Fibroblast of skin of right biceps (primary cell): ENCODE measurements around the gene SLC38A10.

Experiments
- DNase-seq: peaks from one replicate; pipeline ENCODE4 v3.0.0-alpha.2; 2013

Gene SLC38A10

DNA sequence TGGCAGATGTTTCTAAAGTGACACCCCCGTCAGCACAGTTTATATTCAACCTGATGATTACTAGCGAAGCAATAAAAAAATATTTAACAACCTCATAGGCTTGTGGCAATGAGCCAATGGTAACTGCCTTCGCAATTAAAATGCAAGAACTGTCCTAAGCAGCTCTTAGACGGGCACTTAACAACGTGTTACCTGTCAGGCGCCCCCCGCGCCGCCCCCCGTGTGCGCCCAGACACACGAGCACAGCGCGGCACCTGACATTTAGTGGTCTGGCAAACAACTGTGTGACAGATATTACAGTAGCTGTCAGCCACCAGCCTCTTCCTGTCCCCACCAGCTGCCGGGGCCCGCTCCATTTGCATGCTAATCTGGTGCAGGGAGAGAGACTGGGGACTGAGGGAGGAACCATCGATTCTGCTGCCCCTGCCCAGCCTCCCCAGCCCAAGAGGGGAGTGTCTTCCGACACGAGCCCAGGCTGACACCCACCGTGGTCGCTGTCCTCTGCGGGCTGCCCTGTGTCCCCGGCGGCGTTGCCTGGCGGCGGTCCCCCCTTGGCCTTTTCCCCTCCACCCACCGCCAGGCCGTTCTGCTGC is 43.3 kb downstream of the SLC38A10 start:
- DNase-seq, result no peak

DNA sequence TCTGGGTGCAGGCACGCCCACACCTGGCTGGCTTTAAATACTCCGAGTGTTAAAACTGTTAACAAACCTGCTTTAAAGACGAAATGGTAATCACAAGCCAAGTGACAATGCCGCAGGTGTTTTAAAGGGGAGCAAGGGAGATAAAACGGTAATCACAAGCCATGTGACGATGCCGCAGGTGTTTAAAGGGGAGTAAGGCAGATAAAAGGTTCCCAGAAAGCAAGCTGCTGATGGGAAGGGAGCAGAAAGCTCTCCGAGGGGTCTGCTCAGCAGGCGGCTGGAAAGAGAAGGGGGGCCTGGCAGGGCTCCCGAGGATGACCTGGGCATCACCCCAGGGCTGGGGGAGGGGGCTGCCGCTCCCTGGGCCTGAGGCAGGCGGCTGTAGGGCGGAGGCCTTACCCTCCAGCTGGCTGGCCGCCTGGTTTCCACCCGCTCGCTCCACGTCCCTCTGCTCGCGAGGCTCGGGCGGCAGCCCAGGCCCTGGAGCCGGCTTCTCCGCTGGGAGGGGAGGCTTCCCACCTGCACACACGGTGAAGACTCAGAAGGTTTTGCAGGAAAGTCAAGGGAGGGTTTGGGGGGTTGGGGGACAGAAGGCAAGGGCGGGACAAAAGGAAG is 43.9 kb downstream of the SLC38A10 start:
- DNase-seq, result no peak

DNA sequence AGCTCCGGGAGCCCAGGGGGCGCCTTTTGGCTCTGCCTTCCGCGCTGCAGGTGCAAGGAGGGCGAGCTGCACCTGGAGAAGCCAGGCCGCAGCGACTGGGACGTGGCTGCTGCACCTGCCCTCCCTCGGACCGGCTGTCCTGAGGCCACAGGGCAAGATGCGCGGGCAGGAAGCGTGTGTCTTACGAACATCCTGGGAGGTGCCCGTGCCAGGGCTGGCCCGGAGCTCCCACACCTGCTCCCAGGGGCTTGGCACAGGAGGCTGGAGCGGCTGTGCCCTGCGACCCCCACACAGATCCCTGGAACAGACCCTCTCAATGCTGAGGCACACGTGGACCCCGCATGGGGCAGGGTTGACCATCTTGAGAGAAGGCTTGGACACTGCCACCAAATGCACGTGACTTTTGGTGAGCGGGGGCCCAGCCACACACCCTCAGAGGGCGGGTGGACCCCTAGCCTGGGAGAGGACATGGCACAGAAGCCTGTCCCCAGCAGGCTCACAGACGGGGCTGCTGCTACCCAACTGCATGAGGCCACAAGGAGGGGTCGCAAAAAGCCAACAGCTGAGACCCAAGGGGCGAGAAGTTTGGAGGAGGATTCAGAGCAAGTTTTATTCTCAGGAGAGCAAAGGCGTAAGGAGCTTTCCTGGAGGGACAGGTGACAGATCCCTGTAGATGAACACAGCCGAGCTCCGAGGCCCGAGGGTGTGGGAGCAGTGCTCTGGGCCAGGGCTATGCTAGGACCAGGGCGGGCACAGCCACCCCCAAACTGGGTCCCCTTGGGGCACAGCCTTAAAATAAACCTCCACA is 44.6 kb downstream of the SLC38A10 start:
- no peak for DNase-seq

DNA sequence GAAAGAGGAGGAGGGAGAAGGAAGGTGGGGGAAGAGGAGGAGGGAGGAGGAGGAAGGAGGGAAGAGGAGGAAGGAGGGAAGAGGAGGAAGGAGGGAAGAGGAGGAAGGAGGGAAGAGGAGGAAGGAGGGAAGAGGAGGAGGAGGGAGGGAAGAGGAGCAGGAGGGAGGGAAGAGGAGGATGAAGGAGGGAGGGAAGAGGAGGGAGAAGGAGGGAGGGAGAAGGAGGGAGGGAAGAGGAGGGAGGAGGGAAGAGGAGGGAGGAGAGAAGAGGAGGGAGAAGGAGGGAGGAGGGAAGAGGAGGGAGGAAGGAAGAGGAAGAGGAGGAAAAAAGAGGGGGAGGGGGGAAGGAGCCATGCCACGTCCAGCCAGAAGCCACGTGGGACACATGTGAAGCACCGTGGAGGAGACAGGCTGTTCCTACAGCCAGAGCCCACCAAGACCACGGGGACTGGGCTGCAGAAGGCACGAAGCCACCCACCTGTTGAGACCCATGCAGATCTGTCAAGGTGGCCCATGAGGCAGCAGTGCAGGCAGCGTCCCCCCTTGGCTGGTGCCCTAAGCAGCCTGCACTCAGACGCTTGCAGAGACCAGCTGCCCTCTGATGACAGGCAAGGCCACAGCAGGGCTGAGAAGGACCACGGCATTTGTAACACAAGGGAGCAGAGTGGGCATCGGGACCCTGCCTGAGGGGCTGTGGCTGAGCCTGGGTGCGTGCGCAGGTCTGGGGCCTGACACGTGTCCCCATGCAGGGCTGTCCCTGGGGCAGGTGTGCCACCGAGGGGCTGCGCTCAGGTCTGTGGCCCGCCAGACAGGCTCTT is 45.7 kb downstream of the SLC38A10 start:
- no peak for DNase-seq

DNA sequence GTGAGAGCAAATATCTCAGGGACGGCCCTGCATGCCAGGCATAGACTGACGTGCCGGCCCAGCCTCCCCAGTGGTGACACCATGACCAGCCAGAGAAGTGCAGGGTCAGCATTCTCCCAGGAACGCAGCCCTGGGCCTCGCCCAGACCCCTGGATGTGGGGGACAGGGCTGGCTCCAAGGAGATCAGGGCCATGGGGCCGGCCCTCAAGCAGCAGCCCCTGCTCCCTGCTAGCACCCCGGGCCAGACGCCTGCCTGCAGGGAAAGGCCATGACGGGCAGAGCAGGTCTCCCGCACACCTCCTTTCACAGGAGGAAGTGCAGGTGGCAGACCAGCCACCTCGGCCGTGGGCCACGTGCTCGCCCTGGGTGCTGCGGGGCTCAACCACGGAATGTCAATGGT is 46.5 kb downstream of the SLC38A10 start:
- no peak for DNase-seq

DNA sequence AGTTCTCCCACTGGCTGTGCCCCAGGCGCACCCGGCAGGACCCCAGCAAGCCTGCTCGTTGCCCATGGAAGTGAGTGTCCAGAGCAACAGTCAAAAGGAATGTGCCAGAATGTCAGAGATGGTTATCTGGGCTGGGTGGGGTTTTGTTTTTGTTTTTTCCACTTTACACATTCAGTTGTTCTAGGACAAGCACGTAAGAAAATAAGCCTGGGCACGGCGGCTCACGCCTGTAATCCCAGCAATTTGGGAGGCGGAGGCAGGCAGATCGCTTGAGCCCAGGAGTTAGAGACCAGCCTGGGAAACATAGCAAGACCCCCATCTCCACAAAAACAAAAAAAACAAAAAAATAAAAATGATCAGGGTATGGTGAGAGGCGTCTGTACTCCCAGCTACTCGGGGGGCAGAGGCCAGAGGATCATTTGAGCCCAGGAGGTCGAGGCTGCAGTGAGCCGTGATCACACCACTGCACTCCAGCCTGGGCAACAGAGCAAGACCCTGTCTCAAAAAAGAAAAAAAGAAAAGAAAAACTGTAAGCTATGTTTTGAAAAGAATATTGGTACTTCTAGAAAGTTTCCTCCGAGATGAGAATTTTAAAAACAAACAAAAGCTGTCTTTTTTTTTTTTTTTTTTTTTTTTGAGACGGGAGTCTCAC is 47.6 kb downstream of the SLC38A10 start:
- no peak for DNase-seq

DNA sequence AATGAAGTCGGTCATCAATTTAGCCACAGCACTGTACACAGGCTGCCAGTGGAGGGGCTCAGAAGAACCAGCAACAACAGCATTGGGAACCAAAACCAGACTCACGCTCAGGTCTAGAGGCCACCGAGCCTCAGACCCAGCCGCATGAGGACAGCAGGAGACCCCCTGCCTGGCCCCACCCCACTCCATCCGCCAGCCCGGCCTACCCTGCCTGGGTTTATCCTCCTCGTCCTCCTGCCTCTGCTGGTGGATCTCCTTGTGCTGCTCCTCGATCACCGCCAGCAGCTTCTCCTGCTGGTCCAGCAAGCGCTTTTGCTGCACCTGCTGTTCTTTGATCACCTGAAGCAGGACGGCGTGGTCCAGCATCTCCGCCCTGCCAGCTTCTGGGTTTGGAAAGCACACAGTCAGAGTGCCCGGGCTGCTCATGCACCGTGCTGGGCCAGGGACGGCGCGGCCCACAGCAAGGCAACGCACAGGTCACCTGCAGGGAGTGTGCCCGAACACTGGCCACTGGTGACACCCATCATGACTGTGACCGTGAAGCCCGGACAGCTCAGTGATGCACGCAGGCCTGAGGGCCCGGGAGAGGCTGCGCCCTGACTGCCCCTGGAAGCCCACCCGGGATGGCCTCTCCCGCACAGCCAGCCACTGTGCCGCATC is 48.3 kb downstream of the SLC38A10 start:
- no peak for DNase-seq

DNA sequence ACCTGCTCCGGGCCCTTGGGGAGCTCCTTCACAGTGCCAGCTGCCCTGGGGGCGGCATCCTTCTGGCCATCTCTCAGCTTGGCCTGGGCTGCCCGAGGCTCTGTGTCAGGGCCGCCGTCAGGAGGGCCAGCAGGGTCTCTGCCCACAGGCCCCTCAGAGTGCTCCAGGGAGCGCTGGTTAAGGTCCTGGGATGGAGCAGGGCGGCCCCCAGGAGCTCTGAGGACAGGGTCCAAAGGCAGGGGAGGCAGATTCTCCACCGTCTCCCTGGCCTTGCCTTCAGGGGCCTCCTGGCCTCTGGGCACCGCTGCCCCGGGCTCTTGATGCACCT is 48.8 kb downstream of the SLC38A10 start:
- DNase-seq, result no peak

DNA sequence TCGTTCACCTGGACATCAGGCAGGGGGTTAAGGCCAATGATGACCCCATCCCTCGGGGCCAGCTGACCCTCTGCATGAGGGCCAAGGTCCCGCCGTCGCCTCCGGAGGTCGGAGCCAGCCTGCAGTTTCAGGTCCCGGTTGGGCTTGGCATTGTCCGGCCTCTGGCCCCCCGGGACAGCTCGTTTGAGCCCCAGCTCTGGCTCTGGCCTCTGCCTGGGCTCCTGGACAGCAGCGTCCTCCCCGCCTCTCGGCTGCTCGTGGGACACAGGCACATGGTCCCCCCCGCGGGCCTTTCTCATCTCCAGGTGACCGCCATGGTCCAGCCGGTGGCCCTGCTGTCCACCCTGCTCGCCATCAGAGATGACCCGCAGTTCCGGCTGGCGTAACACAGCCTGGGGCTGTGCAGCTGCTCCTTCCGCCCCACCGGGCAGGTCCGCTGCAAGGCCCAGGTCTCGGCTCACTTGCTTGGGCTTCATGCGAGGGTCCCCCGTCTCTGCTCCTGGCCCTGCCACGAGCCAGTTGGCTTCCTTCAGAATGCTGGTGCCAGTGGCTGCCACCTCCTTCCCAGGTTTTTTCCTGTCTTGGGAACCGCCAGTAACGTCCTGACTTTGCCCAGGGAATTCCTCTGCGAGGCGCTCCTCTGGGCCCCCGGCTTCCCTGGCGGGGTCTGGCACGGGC is 49.3 kb downstream of the SLC38A10 start:
- DNase-seq, result no peak

DNA sequence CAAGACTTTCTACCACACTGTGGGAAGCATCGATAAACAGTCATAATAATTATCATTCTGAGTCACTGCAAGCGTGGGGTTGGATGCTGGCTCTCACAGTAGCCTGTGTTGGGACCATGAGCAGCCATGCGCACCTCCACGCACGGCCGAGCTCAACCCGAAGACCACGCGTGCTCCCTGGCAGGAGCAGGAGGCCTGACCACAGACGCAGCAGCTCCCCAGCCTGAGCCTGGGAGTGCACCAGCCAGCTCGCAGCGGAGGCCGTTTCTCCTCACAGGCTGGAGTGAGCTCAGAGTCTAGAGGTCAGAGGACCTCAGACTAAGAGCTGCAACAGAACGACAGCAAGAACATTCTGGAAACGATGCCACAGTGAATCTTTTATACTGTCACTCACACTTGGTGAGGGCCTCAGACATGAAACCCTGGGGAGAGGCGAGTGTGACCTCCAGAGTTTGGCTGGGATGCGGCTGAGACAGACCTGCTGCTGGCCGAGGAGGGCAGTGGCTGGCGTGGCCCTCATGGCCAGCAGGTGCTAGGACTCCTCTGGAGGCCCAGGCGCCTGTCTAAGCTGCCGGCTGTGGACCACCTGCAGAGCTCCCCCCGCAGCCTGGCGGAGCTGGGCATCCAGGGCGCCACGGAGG is 50.0 kb downstream of the SLC38A10 start:
- DNase-seq, result no peak

DNA sequence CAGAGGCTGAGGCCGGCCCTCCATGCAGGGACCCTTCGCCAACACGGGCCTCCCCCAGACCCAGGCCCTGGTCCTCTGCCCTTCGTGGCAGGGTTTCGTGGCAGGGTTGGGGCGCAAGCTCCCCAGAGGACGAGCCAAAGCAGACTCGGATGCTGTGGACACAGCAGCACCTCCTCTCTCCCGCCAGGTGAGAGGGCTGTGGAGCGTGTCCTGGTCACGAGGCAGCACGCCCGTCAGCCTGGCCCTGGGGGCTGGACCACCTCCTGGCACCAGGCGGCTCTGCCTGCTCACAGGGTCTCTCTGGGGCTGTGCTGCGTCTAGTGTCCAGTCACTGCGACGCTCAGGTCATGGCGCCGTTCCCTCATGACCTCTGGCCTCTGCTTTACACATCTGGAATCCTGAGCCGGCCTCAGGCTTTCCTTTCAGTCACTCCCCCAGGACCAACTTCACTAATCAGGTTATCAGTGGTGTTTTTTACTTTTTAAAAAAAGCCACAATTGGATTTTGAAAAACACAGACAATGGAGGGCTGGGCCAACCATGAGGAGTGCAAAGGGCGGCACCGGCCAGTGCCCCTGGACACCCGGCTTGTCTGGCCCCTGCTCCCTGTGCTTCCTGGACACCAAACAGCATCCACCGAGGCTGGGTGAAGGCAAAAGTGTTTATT is 50.6 kb downstream of the SLC38A10 start:
- DNase-seq, result no peak

DNA sequence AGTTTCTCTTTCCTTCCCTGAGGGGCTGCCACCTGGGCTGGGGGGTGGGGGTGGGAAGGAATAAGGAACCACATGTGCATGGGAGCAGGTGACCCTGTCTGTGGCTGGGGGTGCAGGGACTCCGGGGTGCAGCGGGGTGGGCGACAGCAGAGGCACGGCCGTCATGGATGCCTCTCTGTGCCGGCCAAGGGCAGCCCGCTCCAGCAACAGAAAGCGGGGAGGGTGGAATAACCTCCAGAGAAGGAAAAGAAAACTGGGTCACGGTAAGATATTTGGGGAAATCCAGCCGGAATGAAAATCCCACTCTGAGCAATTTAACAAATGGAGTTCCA is 51.8 kb downstream of the SLC38A10 start:
- DNase-seq, result no peak

DNA sequence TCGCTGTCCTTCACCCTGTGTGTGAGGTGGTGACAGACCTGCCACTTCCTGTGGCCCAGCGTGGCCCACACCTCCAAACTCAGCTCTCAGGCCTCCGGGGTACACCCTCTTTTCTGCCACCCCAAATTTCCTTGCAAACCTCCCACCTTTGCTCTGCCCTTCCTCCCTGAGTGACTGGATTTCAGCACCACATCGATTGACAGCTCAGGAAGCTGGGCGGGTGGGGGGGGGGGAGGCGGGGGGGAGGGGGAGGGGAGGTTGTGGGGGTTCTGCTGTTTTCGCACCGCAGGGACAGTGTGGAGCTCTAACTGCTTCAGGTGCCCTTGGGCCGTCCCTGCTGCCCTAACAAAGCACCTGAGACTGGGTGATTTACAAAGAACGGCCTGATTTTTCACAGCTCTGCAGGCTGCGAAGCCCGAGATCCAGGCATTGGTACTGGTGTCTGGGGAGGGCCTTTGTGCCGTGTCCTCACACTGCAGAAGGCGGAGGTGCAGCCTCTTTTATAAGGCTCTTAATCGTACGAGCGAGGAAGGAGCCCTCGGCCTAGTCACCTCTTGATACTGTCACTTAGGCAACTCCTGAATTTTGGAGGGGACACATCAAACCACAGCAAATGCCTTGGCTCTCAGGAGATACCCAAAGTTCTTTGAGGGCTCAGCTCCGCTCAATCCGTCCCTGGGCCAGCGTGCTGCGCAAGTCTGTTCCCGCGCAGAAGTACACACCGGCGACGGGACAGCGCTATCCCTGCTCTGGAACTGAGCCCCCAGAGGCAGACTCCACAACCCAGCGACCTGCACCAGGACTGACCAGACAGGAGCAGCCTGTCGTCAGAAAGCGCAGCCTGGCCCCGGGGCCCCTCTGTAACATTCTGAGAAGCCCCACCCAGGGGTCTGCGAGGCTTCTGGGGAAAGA is 52.4 kb downstream of the SLC38A10 start:
- no peak for DNase-seq

DNA sequence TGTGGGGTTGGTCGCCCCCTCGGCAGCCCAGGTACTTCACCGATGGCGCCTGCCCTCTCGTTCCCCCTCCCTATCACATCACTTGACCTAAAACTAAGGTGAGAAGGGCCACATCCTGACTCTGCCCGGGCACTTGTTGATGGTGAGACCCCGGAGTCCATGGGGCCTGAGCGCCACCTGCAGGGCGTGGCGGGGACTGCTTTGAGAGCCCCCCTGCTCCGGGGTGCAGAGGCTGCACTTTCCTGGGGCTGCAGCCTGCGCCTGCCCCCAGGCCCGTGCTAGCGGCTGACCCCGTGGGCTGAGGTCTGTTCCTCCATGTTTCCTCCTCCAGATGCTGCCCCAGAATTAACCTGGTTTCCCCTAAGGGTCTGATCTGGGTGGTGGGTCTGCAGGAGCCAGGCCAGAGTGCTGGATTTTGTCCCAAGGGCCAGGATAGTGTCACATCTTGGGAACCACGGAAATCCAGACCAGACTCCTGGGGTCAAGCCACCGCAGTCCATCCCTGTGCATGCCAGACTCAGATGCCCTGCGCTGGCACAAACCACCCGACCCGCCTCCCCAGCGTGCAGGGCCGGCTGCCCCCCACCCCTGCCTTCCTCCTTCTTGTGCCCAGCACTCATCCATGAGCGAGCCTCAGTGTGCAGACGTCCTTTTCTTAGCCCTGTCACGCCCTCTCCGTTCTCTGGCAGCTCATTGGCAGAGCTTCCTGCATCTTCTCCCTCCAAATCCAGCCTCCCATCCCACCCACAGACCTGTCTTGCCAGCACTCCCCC is 53.3 kb downstream of the SLC38A10 start:
- DNase-seq, result peak; percentile 29

DNA sequence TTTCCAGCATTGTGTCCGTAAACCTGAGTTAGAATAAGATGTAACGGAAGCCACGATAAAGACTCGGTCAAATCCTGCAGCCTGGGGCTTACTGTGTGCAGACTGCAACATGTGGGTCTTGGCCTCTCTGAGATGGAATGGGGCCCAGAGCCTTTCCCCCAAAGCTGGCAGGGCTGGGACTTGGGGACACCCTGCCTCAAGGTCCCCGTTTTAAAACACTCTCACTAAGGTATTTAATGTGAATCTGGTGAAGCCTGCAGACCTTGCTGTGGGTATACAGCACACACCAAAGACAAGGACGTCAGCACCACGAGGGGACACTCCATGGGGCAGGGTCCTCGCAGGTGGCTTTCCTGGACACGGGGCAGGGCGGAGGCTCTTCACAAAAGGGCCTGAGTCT is 53.9 kb downstream of the SLC38A10 start:
- DNase-seq, result no peak

DNA sequence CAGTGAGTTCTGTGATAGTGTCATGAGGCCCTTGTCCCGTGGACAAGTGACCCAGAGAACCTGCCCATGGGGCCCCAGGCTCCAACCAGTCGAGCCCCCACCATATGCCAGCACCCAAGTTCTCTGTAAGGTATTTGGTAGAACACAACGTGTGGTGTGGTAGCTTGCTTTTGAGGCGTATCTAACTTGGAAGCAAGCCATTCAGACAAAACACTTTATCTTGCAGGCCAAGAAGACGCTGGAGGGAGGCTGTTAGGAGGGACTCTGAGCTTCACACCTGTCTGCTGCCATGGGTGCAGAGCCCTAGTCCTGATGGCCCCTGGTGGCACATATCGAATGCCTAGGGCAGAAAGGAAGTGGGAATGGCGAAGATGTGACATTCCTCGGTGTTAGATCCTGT is 54.3 kb downstream of the SLC38A10 start:
- DNase-seq, result no peak

DNA sequence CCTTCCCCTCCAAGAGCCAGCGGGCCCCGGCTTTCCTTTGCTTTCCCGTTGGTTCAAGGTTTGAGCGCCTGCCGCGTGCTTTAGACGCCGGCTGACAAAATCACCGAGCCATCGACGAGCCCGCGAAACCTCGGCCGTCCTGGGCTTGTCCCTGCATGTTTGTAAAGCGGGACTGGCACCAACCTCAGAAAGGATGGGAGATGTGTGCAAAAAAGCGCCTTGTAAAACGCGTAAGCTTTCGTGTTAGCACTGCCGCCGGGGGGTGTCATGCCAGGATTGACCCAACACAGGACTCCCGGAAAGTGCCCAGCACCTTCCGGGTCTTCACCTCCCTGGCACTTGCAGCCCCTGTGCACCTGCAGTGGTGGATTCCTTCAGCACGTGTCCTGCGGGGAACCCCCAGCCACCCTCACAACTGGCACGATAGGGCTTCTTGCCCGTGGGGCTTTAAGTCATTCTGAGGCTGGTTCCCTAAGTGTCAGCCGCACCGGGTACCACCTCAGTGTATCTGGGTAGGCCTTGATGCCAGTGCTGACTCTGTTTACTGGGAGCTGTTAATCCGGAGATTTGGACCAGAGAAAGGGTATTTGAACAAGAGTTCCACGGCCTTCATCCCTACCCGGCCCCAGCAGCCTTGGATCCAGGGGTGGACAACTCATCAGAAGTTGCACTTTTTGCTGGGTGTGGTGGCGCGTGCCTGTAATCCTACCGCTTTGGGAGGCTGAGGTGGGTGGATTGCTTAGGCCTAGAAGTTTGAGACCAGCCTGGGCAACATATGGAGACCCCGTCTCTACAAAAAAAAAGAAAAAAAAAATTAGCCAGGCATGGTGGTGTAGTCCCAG is 55.2 kb downstream of the SLC38A10 start:
- DNase-seq, result no peak
